HG03159 (cell line): ENCODE measurements around the gene UGP2.
"Not testable (repeated sequence)": the region's sequence is repeated elsewhere in the genome, so short reads cannot be mapped to it uniquely, and the experiment has no call there.

Source experiments
- ATAC-seq: cut with Tn5 transposase; IDR thresholded peaks from one replicate; pipeline ENCODE4 v1.9.1; 2021; ENCODE audit warnings: mild to moderate bottlenecking, moderate library complexity; ENCODE audit not compliant: unreplicated experiment

Gene UGP2

DNA sequence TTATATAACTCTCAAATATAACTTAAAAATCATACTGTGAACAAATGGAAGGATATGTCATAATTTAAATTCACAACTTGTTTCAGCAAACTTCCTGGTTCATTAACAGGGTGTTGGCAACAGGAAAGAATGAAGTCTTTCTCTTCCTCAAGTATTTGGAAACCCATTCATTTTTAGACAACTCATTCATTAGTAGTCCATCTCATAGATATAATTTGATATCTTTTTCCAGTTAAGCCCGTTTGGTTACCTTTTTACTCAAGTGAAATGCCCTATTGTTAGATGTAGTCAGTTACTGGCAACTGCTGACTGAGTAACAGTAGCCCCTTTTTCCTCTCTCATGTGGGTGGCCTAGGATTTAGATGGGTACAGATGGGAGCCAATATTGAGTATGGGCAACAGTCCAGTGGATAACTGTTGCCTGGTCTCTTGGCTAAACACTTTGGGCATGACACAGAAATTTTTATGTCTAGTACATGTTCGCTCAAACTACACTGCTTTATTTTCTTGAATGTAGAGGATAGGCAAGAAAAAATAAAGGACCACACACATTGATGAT is 4.6 kb upstream of the UGP2 start:
- no peak for ATAC-seq

DNA sequence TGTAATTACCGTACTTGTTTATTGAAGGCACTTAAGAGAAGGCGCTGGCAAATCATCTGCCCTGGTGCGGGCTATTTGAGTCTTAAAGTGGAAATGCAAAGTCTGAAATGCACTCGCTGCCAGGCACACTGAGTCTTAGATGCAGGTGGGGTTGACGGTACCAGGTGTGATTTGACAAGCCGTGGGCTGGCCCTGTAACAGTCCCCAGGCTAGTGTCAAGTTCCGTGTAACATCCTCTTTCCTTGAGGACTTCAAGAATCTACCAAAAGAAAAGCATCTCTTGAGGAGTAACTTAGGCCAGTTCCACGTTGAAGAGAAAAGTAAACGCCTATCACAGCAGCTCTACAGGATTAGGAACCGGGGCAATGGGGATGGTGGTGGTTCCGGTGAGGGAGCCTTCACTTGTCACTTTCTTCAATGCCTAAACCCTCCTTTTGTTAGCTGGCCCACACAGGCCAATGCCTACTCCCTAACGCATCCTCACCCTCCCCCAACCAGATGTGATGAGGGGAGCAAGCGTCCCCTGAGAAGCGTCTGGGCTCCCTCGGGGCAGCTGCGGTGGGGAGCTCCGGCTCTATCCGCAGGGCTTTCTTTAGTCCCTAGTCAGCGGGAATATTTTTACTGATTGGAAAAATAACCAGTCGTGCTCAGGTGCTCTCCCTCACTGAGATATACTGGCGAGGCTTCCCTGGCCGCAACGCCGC is 1.5 kb upstream of the UGP2 start:
- ATAC-seq: peak; percentile 22

DNA sequence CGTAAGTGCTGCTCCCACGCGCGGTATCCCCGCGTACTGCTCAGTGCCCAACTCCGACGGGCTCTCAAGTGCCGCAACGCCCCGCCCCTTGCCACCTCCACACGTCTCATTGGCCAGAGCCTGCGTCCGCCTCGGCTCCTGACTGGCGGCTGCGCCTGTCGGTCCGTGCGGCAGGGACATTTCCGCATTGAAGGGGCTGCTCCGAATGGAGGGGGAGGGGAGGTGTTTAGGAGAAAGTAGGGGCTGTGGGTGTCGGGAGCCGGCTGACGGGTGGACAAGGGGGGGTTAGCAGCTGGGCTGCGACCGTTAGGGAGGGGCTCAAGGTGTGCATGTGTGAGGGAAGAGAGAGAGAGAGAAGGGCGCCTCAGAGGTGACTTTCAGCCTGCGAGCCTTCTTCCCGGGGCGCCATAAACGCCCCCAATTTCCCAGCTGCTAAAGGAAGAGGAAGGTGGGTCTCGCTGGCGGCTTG is 877 bp upstream of the UGP2 start:
- ATAC-seq: peak; percentile 94

DNA sequence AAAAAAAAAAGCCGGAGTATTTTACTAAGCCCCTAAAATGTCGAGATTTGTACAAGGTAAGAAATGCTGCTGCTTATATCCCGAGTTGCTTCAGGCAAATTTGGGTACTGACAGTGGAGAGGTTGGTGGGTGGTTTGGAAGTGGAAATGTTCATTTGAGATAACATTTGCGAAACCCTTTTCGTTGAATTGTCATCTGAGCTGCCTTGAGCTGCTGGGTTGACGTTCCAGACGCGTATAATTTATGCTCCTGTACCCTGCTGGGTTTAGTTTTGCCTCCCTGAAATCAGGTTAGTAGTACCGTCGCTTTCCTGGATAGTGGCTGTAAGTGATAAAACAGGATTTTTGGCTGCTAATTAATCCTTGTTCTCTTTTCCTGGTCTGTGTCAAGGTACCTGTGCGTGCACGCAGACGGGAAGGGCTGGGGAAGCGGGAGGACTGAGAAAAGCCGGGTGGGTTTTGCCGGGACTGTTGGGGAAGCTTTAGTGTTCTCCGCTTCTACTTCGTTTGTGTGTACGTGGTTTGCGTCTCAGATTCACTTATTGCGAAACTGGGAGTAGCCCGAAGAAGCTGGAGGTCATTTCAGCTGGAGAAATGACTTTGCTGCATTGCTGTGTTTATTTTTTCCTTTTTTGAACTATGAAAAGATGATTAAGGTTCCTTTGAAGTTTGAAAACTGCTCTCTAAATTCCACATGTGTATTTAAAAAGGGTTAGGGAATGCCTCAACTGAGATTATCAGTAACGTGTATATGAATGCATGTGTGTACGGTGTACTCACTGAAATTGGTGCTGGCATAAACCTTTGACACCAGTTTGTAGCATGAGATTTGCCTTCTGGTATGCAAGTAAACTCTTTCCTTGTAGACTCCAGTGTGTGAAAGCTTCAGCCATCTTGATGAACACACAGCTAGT is 709 bp downstream of the UGP2 start:
- no peak for ATAC-seq

DNA sequence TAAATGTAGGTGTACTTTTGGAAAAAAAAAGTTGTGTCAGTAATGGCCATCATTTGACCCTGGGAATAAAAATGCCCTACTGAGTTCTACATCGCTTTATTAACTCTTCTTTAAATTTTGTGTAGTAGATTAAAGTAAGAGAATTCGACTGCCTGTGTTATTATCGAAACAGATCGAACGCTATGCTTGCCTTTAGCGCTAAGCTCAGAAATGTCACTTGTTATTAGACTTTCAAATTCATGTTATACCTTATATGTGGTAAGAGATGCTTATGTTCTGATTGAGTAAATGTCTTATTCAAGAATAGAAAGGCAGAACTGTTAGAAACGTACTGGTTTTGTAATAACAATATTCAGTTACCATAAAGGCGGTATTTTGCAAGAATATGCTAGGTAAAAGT is 1.4 kb downstream of the UGP2 start:
- ATAC-seq: no peak

DNA sequence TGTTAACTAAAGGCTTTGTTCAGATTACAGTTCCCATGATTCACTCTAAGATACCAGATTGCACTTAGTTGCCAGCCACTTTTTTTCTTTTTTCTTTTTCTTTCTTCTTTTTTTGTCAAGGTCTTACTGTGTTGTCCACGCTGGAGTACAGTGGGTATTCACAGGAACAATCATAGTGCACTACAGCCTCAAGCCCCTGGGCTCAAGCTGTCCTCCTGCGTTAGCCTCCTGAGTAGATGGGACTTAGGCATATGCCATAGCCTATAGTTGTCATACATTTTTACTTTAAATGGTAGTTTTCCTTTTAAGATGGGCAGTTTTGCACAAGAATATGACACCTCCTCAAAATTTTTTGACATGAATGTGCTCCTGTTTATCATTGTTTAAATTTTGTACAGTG is 2.1 kb downstream of the UGP2 start:
- no peak for ATAC-seq

DNA sequence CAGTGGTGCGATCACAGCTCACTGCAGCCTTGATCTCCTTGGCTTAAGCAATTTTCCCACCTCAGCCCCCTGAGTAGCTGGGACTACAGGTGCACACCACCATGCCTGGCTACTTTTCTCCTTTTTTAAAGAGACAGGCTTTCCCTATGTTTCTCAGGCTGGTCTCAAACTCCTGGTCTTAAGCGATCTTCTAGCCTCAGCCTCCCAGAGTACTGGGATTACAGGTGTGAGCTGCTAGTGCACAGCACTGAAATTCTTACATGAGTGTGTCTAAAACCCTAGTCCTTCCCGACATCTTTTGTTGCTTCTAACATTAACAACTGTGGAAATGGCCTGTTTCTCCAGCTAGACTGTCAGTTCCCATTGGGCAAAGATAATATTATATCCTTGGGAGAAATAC is 2.9 kb downstream of the UGP2 start:
- no peak for ATAC-seq

DNA sequence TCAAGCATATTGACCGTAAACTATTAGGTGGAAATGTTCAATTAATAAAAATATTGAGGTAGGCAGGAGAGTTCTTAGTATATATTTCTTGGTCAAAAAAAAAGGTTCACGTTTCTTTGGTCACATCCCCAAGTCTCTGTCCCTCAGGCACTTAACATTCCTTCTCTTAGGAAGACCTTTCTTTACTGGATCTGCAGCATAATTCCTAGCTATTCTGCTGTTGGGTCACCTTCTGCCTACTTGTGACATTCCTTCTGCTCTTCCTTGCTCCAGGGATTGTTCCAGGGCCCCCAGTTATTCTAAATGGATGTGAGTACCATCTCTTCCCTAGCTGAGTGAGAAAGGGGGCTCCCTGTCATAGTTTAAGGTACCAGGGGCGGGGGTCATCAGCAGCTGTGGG is 4.2 kb downstream of the UGP2 start:
- ATAC-seq: no peak

DNA sequence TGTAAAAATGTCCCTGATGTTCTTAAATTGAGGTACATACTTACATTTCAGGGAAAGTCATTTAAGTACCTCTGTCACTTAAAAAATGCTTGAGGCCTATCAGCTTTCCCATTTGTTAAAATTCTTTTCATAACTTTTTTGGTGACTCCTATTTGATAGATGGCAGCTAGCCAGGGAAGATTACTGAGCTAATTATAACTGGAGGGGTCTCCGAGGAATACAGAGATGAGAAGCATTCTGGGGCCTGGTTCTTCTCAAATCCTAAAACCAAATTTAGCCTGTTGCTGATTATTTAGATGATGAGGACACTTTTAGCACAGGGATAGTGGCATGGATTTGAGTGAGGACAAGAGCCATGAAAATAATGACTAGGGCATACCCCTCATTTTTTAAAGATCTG is 4.8 kb downstream of the UGP2 start:
- ATAC-seq: no peak

DNA sequence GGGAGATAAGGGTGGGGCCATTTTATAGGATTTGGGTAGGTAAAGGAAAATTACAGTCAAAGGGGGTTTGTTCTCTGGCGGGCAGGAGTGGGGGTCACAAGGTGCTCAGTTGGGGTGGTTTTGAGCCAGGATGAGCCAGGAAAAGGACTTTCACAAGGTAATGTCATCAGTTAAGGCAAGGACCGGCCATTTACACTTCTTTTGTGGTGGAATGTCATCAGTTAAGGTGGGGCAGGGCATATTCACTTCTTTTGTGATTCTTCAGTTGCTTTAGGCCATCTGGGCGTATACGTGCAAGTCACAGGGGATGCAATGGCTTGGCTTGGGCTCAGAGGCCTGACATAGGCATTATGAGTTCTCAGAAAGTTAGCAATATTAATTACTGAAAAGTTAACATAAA is 5.9 kb downstream of the UGP2 start:
- ATAC-seq: not testable (repeated sequence)

DNA sequence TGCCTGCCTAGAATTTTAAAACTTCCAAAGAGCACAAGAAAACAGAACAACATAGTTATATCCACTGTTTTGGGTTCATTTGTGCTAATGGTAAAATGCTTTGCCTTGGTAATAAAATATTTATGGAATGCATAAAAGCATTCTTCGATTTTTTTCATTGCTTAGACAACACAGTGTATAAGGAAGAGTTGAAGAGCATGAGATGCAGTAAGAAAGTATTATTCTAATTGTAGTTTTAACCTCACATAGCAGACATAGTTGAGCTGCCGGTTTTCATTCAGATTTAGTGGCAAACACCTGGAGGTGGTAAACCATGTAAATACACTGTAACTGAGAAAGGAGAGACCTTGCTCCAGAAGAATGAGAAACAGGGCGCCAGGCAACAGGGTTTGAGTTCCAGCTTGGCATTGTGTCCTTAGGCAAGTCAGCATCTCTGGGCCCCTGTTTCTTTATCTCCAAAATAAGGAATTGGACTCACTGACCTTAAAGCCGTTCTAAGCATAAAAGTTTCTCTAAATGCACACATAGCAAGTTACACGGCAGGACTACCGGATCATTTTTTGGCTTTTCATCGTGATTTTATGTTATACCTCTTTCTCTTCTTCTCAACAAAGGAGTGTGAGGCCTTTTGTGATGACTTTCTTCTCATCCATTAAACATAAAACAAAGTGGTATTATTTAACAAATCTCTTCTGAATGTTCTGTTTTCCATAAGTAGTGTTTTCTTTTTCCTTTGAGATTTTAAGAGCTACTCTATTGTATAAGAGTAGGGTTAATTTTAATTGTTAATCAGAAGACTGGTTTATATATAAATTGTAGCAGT is 7.9 kb downstream of the UGP2 start:
- ATAC-seq: no peak

DNA sequence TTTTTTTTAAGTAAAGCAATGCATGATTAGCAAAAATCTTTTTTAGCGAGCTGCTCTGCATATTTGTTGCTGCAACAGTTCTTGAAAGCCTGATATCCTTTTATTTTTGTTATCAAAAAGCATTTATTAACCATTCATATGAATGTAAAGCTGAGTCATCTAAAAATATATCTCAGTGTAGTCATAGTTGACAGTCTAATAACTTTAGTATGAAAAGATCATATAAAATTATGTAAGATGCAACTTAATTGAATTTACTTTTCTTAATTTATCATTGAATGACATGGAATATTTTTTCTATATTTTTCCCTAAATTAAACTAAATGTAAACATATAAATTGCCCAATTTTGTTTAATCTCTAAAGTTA is 8.5 kb downstream of the UGP2 start:
- no peak for ATAC-seq

DNA sequence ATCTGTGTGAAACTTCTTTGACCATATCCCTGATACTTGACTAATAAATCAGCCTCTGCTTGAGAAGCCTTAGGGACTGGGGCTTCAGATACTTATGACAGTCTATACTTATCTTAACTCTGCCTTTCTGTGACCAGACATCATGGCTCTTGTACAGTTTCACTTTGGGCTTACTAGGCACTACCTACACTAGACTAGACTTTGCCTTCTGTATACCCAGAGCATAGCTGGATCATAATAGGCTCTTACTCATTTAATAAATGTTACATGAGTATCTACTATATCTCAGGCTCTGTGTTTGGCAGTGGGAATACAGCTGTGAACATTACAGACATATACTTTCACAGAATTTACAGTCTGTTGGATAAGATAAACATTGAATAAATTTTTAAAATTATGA is 9.0 kb downstream of the UGP2 start:
- ATAC-seq: no peak

DNA sequence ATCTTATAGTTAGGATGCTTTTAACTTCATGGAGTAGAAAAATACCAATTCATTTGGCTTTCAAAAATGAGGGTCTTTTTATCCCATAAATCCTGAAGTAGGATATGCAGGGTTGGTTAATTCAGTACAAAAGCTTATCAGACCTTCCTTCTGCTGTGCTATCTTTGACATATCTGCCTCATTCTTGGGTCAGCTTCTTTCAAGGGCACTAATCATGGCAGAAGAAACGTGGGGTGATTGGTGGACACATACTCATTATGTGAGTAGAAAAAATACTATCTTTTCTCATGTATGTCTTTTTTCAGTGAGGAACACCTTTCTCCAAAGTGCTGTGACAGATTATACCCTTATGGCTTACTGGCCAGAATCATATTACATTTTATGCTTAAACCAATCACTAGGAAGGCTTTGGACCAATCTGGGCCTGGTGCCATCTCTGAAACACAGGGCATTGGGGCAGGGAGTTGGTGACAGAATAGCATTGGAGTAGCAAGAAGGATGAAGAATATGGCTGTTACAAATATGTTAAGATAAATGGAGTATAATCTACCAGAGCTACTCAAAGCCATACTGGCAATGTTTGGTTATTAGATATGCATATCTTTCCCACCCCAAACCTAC is 10.1 kb downstream of the UGP2 start:
- no peak for ATAC-seq

DNA sequence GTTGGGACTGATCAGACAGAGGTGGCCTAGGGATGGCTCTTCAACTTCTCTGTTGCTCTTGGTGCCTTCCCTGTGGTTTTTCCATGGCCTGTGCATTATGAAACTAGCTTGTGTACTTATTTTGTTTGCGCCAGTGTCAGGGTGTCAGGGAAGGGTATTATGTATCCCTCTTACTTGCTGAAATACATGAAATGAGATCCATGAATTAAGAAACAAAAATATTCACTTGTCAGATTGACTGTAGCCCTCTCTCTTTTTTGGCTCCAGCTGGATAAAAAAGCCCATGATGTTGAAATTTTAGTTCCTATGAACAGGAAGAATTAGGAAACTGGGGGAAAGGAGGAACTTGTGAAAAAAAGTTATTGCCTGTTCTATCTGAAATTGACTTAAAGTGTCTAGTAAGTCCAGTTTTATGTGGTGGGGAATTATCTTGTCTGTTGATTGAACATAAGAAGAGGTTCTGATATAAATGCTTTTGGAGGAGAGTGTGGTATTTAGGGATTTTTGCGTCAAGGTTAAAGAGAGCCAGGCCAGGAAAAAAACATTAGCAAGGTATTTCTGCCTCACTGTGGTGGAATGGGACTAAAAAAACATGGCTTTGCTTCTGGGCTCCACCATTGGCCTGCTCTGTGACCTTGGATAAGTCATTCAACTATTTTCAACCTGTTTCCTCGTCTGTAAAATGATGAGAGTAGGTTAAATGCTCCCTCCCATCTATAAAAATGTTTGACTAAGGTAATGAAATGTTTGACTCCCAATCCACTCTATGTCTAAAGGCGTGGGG is 12.0 kb downstream of the UGP2 start:
- ATAC-seq: no peak

DNA sequence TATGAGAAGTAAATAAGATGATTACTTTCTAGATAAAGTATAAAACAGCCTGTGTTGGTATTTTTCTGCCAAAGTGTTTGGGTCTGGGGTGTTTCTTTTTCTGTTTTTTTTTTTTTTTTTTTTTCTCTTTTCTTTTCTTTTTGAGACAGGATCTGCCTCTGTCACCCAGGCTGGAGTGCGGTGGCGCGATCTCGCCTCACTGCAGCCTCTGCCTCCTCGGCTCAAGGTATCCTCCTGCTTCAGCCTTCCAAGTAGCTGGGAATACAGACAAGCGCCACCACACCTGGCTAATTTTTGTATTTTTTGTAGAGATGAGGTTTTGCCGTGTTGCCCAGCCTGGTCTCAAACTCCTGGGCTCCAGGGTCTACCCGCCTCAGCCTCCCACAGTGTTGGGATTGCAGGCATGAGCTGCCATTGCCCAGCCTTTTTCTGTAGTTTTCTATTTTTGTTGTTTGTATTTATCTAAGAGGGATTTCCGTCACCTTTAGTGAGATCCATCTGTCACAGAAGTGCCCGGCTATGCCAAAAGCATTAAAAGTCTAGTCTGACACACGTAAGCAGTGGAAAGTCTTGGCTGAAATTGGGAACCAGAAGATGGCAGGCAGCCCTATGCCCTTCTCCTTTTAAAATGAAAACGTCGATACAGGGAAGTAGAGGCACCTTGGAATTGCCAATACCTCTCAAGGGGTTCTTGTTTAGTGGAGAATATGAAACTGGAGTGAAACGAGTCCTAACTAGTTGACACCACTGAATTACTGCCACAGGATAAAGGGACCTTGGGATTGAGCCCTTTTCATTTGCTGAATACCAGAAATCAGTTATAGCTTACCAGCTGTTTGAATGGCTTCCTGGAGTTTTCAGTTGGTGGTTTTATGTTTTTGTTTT is 14.0 kb downstream of the UGP2 start:
- no peak for ATAC-seq

DNA sequence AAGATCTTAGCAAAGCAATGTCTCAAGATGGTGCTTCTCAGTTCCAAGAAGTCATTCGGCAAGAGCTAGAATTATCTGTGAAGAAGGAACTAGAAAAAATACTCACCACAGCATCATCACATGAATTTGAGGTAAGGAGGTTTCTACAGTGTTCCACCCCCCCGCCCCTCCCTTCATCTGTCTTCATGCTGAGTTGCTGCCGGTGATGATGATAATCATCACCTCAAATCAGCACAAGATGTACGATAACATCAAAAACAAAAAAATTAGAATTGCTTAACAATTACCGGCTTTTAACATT is 14.6 kb downstream of the UGP2 start:
- no peak for ATAC-seq

DNA sequence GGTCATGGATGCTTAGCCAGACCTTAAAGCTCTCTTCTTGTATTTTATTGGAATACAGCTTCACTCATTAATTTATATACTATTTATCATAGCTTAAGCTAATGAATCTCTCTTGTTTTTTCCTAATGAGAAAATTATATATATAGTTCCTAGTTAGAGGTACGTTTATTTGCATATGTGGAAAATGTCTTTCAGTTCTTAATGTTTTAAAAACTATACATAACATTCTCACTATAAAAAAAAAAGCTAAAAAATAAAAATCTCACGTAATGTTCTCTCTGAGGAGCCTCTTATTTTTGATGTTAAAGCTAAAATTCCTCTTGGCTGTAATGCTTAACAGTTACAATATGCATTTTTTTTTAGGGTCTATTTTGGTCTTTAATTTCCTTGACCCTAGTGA is 16.6 kb downstream of the UGP2 start:
- no peak for ATAC-seq

DNA sequence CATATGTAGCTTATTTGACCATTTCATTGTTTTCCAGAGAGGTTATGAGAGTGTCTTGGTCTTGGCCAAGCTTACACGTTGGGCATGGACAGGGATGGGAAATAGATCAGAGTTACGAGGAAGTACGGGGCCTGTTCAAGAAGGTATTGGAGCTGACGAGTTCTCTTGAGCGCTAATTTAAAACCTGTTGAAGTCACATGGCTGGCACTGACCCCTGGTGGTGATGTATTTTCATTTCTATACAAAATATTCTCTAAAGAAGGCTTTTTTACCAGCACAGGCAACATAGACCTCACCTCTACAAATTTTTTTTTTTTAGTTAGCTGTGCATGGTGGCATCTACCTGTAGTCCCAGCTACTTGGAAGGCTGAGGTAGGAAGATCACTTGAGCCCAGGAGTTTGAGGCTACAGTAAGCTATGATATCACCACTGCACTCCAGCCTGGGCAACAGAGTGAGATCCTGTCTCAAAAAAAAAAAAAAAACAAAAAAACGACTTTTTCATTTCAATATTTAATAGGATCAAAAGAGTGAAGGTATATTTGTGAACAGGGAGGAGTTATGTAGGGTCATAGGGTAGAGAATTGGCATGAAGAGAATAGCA is 19.6 kb downstream of the UGP2 start:
- peak; percentile 61 for ATAC-seq
